ENCODE results near the gene PBX1.

The PBX1 gene

GRCh38 chr1:164790081-164790480, 231.1 kb downstream of the PBX1 start:
- DNase-seq: no peak

- DNase-seq: no peak
These were observed 233.5 kb downstream of the PBX1 start for GRCh38 chr1:164792410-164793004.

GRCh38 chr1:164794356-164794755, 235.4 kb downstream of the PBX1 start:
- DNase-seq: no peak

- DNase-seq: no peak
These were observed 237.9 kb downstream of the PBX1 start for GRCh38 chr1:164796916-164797315.

- DNase-seq: no peak
These were observed 242.3 kb downstream of the PBX1 start for GRCh38 chr1:164801246-164801731.

GRCh38 chr1:164801791-164802502, 243.0 kb downstream of the PBX1 start:
- DNase-seq: no peak

GRCh38 chr1:164802529-164803282, 243.7 kb downstream of the PBX1 start:
- no peak for DNase-seq

GRCh38 chr1:164803366-164803765, 244.4 kb downstream of the PBX1 start:
- no peak for DNase-seq

GRCh38 chr1:164804366-164804765, 245.4 kb downstream of the PBX1 start:
- no peak for DNase-seq

- no peak for DNase-seq
These were observed 246.4 kb downstream of the PBX1 start for GRCh38 chr1:164805399-164805798.

GRCh38 chr1:164806531-164806930, 247.5 kb downstream of the PBX1 start:
- no peak for DNase-seq

GRCh38 chr1:164813776-164814175, 254.8 kb downstream of the PBX1 start:
- no peak for DNase-seq

GRCh38 chr1:164821648-164822047, 262.7 kb downstream of the PBX1 start:
- no peak for DNase-seq

GRCh38 chr1:164823486-164824279, 264.7 kb downstream of the PBX1 start:
- no peak for DNase-seq

- no peak for DNase-seq
These were observed 265.6 kb downstream of the PBX1 start for GRCh38 chr1:164824542-164824941.

- DNase-seq: no peak
These were observed 271.6 kb downstream of the PBX1 start for GRCh38 chr1:164830628-164831027.

GRCh38 chr1:164834641-164835040, 275.7 kb downstream of the PBX1 start:
- no peak for DNase-seq

- DNase-seq: no peak
These were observed 277.6 kb downstream of the PBX1 start for GRCh38 chr1:164836614-164837018.

GRCh38 chr1:164838786-164839185, 279.8 kb downstream of the PBX1 start:
- no peak for DNase-seq

GRCh38 chr1:164840936-164841335, 282.0 kb downstream of the PBX1 start:
- DNase-seq: no peak

- no peak for DNase-seq
These were observed 282.9 kb downstream of the PBX1 start for GRCh38 chr1:164841702-164842465.

- DNase-seq: no peak
These were observed 283.9 kb downstream of the PBX1 start for GRCh38 chr1:164842870-164843269.
